ENCODE data around the gene BRSK2. TPM values are rescaled to one million over a fixed set of nuclear protein-coding genes. Genes with fewer than 3 reads are reported as not detected.
A peak's percentile ranks its signal among the peaks of the same experiment; 100 is the strongest.

The BRSK2 gene
- total and polyA plus RNA-seq, 2 experiments from 2014 or later, result 4.7 to 13.6 TPM

- H2AFZ ChIP-seq, result no peak overlapping the region
- no peak for TF ChIP-seq EZH2phosphoT487 (IDR thresholded peaks at IDR 0.05; ENCODE audit: low read depth, severe bottlenecking, unreplicated experiment)
- TF ChIP-seq CTCF (IDR thresholded peaks at IDR 0.05; ENCODE audit: poor library complexity), result no peak
- TF ChIP-seq EZH2 (IDR thresholded peaks at IDR 0.05; ENCODE audit: borderline replicate concordance), result no peak
Measured at GRCh38 chr11:1437500-1437899, 47.8 kb downstream of the BRSK2 start.

GRCh38 chr11:1438261-1438966 is 48.7 kb downstream of the BRSK2 start:
- Histone ChIP-seq H3K9me2 (replicated peaks; ENCODE audit: insufficient read depth) (no peaks in the 10 kb centered on the region), H2AFZ (no peak overlapping the region), H3K27ac (peak overlapping the region; percentile 83), H3K79me2 (no peaks in the 10 kb centered on the region), H3K27me3 (no peaks in the 10 kb centered on the region), H3K4me3 (no peak overlapping the region), H3K4me2 (peak overlapping the region; percentile 65), H3K4me1 (ENCODE audit: insufficient read depth) (peaks cover 29% of the 10 kb centered on the region), H4K20me1 (ENCODE audit: insufficient read depth, poor library complexity, severe bottlenecking) (no peaks in the 10 kb centered on the region), H3K36me3 (replicated peaks; ENCODE audit: insufficient read depth, low read depth) (no peaks in the 10 kb centered on the region), H3K9me3 (ENCODE audit: low read depth) (no peaks in the 10 kb centered on the region)
- TF ChIP-seq EZH2phosphoT487 (IDR thresholded peaks at IDR 0.05; ENCODE audit: low read depth, severe bottlenecking, unreplicated experiment) (no peak), EZH2 (IDR thresholded peaks at IDR 0.05; ENCODE audit: borderline replicate concordance) (no peak), CTCF (IDR thresholded peaks at IDR 0.05; ENCODE audit: poor library complexity) (no peak)
- DNase-seq (ENCODE audit: low spot score), result no peak
- WGBS (ENCODE audit: low lambda C conversion rate, missing lambda C conversion rate), result 77% methylated on average over 19 of the region's 19 CpGs

More at GRCh38 chr11:1437500-1437899, 47.8 kb downstream of the BRSK2 start:
- peak; percentile 93 for DNase-seq (ENCODE audit: low spot score)
- no peaks in the 10 kb centered on the region for H3K9me2 ChIP-seq (replicated peaks; ENCODE audit: insufficient read depth)
- no peaks in the 10 kb centered on the region for H3K36me3 ChIP-seq (replicated peaks; ENCODE audit: insufficient read depth, low read depth)
- peaks cover 29% of the 10 kb centered on the region for H3K4me1 ChIP-seq (ENCODE audit: insufficient read depth)
- H3K79me2 ChIP-seq, result no peaks in the 10 kb centered on the region
- H3K27ac ChIP-seq, result peak overlapping the region; percentile 83
- no peaks in the 10 kb centered on the region for H3K9me3 ChIP-seq (ENCODE audit: low read depth)
- H3K27me3 ChIP-seq, result no peaks in the 10 kb centered on the region
- no peak overlapping the region for H3K4me3 ChIP-seq
- peak overlapping the region; percentile 65 for H3K4me2 ChIP-seq
- 34% methylated on average over 3 of the region's 6 CpGs for WGBS (ENCODE audit: low lambda C conversion rate, missing lambda C conversion rate)
- no peaks in the 10 kb centered on the region for H4K20me1 ChIP-seq (ENCODE audit: insufficient read depth, poor library complexity, severe bottlenecking)

GRCh38 chr11:1438967-1439330 is 49.2 kb downstream of the BRSK2 start:
- Histone ChIP-seq H3K4me2 (peak overlapping the region; percentile 65), H4K20me1 (ENCODE audit: insufficient read depth, poor library complexity, severe bottlenecking) (no peaks in the 10 kb centered on the region)
- no peak for DNase-seq (ENCODE audit: low spot score)

More at GRCh38 chr11:1438967-1439330, 49.2 kb downstream of the BRSK2 start:
- H3K79me2 ChIP-seq, result no peaks in the 10 kb centered on the region
- WGBS (ENCODE audit: low lambda C conversion rate, missing lambda C conversion rate), result 92% methylated on average over 11 of the region's 11 CpGs
- no peak overlapping the region for H2AFZ ChIP-seq
- H3K4me1 ChIP-seq (ENCODE audit: insufficient read depth), result peaks cover 29% of the 10 kb centered on the region
- no peak overlapping the region for H3K4me3 ChIP-seq
- TF ChIP-seq CTCF (IDR thresholded peaks at IDR 0.05; ENCODE audit: poor library complexity) (no peak), EZH2 (IDR thresholded peaks at IDR 0.05; ENCODE audit: borderline replicate concordance) (no peak), EZH2phosphoT487 (IDR thresholded peaks at IDR 0.05; ENCODE audit: low read depth, severe bottlenecking, unreplicated experiment) (no peak)
- H3K27ac ChIP-seq, result no peak overlapping the region
- H3K9me2 ChIP-seq (replicated peaks; ENCODE audit: insufficient read depth), result no peaks in the 10 kb centered on the region
- no peaks in the 10 kb centered on the region for H3K27me3 ChIP-seq
- H3K9me3 ChIP-seq (ENCODE audit: low read depth), result no peaks in the 10 kb centered on the region
- H3K36me3 ChIP-seq (replicated peaks; ENCODE audit: insufficient read depth, low read depth), result no peaks in the 10 kb centered on the region
